LNCaP clone FGC (cell line): ENCODE results near the gene HUNK.

ENCODE experiments used
- DNase-seq: peaks from one replicate; pipeline ENCODE4 v3.0.0-alpha.2; 2011; ENCODE audit warnings: low read depth
- H3K4me3 ChIP-seq: 2 replicates; pipeline ENCODE4 v1.5.1; 2011; ENCODE audit warnings: mild to moderate bottlenecking, low read depth, low read length, control low read depth
- TF ChIP-seq, protein P1 (sequence below): IDR thresholded peaks from 2 replicates; pipeline ENCODE4 v1.5.1; 2012; ENCODE audit warnings: mild to moderate bottlenecking; ENCODE audit not compliant: control insufficient read depth, insufficient read depth; ENCODE audit errors: extremely low read depth

HUNK gene

DNA sequence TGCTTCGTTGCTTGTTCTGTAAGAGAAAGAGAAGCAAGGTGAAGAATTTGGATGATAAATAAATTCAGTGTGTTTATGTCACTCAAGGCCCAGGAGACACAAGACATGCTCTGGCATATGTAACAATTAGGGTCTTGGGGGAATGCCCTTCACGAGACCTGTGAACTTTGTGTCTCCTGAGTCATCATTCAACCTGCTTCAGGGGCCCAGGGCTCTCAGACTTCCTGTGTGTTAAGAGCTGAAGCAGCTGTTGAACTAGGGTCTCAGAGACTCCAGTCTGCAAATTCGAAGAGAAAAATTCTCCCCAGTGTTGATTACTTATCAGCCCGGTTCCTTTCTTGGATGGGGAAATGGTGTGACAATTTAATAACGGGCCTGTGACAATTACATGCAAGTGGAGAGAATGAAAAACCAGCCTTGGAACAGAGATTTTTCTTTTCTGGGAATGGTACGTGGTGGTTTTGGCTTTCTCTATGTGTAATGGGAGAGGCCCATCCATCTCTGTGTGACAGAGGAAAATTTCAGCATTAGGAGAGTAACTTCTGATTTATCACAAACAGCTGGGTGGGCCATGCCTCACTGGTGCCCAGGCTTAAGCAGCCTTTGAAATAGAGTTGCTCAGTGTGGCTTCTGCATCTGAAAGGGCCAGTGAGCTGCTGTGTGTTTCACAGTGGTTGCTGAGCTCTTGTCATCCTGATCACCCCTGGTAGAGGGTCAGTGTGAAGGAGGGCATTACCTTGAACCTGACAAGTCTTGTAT lies 22.4 kb downstream of the HUNK start:
- TF ChIP-seq, protein P1, sequence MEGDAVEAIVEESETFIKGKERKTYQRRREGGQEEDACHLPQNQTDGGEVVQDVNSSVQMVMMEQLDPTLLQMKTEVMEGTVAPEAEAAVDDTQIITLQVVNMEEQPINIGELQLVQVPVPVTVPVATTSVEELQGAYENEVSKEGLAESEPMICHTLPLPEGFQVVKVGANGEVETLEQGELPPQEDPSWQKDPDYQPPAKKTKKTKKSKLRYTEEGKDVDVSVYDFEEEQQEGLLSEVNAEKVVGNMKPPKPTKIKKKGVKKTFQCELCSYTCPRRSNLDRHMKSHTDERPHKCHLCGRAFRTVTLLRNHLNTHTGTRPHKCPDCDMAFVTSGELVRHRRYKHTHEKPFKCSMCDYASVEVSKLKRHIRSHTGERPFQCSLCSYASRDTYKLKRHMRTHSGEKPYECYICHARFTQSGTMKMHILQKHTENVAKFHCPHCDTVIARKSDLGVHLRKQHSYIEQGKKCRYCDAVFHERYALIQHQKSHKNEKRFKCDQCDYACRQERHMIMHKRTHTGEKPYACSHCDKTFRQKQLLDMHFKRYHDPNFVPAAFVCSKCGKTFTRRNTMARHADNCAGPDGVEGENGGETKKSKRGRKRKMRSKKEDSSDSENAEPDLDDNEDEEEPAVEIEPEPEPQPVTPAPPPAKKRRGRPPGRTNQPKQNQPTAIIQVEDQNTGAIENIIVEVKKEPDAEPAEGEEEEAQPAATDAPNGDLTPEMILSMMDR, result no peak
- DNase-seq, result no peak
- no peak overlapping the region for H3K4me3 ChIP-seq

DNA sequence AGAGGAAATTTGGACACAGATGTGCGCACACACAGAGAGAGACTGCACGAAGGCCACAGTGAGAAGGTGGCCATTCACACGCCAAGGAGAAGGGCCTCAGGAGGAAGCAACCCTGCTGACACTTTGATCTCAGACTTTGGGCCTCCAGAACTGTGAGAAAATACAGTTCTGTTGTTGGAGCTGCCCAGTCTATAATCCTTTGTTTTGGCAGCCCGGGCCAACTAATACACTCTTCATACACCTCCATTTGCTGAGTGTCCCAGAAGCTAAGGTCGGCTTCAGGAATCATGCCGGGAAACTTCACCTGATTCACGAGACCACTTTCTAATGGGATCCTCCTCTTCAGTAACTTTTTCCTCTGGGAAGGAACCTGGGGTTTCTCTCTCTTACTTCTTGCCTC lies 23.2 kb downstream of the HUNK start:
- TF ChIP-seq, protein P1, result no peak
- no peak for DNase-seq

DNA sequence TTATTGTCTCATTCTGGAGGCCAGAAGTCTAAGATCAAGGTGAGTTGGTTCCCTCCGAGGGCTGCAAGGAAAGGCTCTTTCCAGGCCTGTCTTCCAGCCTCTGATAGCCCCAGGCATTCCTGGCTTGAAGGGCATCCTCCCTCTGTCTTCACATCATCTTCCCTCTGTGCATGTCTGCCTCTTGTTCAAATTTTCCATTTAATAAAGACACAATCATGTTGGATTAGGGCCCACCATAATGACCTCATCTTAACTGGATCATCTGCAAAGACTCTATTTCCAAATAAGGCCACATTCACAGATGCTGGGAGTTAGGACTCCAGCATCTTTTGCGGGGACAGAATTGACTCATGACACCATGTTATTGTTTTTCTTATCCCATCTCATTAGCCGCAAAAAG lies 24.5 kb downstream of the HUNK start:
- DNase-seq, result no peak
- H3K4me3 ChIP-seq, result no peak overlapping the region
- TF ChIP-seq, protein P1, result no peak

More for the DNA sequence above, 23.2 kb downstream of the HUNK start:
- no peak overlapping the region for H3K4me3 ChIP-seq

DNA sequence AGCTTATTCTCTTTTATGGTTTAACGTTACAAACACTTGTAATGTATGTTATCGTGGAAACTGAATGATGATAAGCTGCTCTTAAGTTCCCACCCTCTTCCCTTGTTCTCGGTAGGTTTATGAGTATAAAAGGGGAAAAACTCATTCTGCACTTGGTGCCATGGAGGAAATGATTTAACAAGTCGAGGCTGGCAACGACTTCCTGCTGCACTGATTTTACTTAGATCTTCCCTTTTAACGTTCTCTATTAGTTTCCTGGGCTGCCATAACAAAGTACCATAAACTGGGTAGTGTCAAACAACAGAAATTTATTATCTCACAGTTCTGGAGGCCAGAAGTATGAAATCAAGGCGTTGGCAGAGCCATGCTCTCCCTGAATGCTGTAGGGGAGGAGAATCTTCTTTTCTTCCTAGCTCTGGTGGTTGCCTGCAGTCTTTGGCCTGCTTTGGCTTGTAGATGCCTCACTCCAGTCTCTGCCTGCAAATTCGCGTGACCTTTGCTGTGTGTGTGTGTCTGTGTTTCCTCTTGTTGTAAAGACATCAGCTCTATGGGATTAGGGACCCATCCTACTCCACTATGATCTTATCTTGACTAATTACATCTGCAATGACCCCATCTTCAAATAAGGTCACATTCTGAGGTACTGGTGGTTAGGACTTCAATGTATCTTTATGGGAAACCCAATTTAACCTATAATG lies 26.3 kb downstream of the HUNK start:
- TF ChIP-seq, protein P1, result no peak
- H3K4me3 ChIP-seq, result no peak overlapping the region
- DNase-seq, result no peak

DNA sequence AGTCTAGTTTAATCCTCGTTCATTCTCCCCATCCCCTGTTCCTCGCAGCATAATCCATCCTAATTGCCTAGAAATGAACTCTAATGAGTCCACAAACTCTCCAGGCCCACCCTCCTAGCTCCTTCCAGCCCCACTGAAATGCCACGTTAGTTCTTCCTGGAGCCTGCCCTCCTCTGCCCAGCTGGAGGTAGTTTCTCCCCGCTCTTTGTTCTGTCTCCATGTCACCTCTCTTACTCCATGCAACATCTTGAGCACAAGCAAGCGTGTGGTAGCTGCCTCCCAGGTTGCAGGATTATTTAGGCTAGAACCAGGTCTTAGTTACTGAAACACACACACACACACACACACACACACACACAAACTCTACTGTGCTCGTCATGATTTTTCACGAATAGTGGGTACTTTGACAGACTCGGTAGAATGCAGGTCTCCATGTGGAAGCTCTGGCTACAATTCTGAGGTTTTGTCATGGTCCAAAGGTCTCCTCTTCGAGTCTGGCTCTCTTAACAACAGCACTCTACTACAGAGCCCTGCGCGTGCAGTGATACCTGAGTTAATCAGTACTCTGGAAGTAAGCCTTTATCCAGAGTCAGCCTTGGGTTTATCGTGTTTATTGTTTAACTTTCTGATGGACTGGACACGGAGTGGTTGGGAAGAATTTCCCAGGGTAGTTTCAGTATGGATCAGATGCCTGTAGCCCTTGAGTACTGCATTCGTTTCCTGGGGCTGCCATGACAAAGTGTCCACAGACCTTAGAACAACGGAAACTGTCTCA lies 27.5 kb downstream of the HUNK start:
- TF ChIP-seq, protein P1, result no peak
- H3K4me3 ChIP-seq, result no peak overlapping the region
- DNase-seq, result no peak

DNA sequence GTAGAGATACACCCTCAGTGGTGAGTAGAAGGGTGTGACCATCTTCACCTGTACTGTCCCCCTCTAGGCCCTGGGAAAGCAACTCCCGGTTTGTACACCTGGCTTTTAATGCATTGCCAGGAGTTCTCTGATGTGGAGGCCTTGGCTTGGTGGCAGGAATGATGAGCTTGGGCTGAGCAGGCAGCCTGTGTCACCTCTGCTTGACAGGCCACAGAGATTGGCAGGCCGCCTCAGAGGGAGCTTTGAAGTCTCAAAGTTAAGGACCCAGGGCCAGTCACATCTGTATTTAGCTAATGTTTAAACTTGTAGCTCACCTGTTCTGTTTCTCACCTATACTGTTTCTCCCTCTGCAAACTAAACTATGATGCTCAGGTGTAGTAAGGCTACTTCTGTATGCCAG lies 28.5 kb downstream of the HUNK start:
- DNase-seq, result no peak
- TF ChIP-seq, protein P1, result no peak
- H3K4me3 ChIP-seq, result no peak overlapping the region
